ENCODE data around the gene GRID1. TPM values are rescaled to one million over a fixed set of nuclear protein-coding genes. Genes with fewer than 3 reads are reported as not detected.

Gene GRID1
- total and polyA plus RNA-seq, 9 of the 15 experiments (the other 6 are each of a cell fraction or from before 2014, with no cell fraction given): 0.01 to 7.2 (median 1.2) TPM

- TF ChIP-seq, protein P1, sequence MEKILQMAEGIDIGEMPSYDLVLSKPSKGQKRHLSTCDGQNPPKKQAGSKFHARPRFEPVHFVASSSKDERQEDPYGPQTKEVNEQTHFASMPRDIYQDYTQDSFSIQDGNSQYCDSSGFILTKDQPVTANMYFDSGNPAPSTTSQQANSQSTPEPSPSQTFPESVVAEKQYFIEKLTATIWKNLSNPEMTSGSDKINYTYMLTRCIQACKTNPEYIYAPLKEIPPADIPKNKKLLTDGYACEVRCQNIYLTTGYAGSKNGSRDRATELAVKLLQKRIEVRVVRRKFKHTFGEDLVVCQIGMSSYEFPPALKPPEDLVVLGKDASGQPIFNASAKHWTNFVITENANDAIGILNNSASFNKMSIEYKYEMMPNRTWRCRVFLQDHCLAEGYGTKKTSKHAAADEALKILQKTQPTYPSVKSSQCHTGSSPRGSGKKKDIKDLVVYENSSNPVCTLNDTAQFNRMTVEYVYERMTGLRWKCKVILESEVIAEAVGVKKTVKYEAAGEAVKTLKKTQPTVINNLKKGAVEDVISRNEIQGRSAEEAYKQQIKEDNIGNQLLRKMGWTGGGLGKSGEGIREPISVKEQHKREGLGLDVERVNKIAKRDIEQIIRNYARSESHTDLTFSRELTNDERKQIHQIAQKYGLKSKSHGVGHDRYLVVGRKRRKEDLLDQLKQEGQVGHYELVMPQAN (IDR thresholded peaks at IDR 0.05; ENCODE audit: borderline replicate concordance): no peak
Measured at GRCh38 chr10:86232644-86233043, 134.0 kb downstream of the GRID1 start (continued).

DNA sequence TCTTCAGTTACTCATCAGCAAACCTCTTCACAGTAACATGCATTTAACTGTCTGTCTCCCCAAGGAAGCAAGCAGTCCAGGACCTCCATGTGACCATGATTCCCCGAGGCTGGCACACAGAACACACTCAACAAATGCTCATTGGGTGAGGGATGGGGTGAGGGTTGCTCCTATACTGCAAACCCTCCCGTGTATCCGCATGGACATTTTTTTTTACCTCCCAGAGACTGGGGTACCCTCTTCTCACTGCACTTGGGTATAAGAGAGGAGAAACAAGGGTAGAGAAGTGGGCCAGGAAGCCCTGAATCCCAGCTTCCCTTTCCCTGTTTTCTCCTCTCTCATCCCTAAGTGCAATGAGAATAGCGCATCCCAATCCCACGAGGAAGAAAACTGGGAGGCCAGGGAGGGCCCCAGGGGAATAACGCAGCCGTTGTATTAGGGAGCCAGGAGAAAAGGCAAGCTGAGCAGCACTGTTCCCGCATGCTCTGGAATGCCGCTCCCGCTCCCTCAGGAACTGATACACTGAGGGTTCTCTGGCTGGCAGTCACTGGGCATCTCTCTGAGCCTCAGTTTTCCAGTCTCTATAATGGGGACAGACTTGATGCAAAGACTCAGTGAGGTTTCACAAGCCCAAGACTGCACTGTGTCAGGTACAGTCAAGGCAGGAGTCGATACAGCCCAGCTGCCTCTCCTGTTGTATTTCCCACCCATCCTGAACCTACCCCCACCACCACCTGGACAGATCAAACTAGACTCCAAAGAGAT, 134.6 kb downstream of the GRID1 start:
- no peak overlapping the region for H2AFZ ChIP-seq (ENCODE audit: low read depth, low read length)
- ATAC-seq (no peak), FAIRE-seq (no peak), DNase-seq (ENCODE audit: extremely low read depth in 1 of 4, low spot score in 3 of 4) (no peak)
- H3K36me3 ChIP-seq (ENCODE audit: control insufficient read depth, insufficient read depth, low read length): no peaks in the 10 kb centered on the region
- H3K27ac ChIP-seq (ENCODE audit: extremely low read depth, low read depth, low read length): no peak overlapping the region
- no peaks in the 10 kb centered on the region for H3K9me3 ChIP-seq (replicated peaks; ENCODE audit: control insufficient read depth, insufficient read depth, low read depth, low read length)
- no peak overlapping the region for H3K4me3 ChIP-seq
- no peaks in the 10 kb centered on the region for H3K9me1 ChIP-seq (ENCODE audit: control insufficient read depth, insufficient read depth, low read length)
- H3K4me2 ChIP-seq (ENCODE audit: insufficient read depth, low read length): no peak overlapping the region
- H4K20me1 ChIP-seq (replicated peaks; ENCODE audit: control insufficient read depth, insufficient read depth, low read length): no peaks in the 10 kb centered on the region
- no peaks in the 10 kb centered on the region for H3K79me2 ChIP-seq (ENCODE audit: control insufficient read depth, insufficient read depth, low read length)
- no TSS peak for BruUV-seq (replicated peaks)
- ChIA-PET POLR2A (no interaction called here), CTCF (ENCODE audit: low intra/inter-chr PET ratio) (no interaction called here)
- no peak overlapping the region for H3K9ac ChIP-seq (ENCODE audit: insufficient read depth in 1 of 2, low read depth in 2 of 2, low read length in 2 of 2)
- H3K27me3 ChIP-seq (ENCODE audit: control insufficient read depth in 2 of 2, insufficient read depth in 2 of 2, low read length in 2 of 2): no peaks in the 10 kb centered on the region
- peak; percentile 49 for TF ChIP-seq RBM25 (IDR thresholded peaks at IDR 0.05; ENCODE audit: low read depth, low read length, severe bottlenecking)
- TF ChIP-seq, protein P2, sequence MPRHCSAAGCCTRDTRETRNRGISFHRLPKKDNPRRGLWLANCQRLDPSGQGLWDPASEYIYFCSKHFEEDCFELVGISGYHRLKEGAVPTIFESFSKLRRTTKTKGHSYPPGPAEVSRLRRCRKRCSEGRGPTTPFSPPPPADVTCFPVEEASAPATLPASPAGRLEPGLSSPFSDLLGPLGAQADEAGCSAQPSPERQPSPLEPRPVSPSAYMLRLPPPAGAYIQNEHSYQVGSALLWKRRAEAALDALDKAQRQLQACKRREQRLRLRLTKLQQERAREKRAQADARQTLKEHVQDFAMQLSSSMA (CRISPR knock-in tag; IDR thresholded peaks at IDR 0.05): no peak
- no peak for TF ChIP-seq NFYB (IDR thresholded peaks at IDR 0.05; ENCODE audit: extremely low read depth, insufficient read length)
- in situ Hi-C loops (cut with MboI): no loop called here
- WGBS (ENCODE audit: insufficient coverage, low coverage, missing lambda C conversion rate): 0% methylated on average over 9 of the region's 11 CpGs
- no peaks in the 10 kb centered on the region for H3K4me1 ChIP-seq (replicated peaks in 1 of 2; ENCODE audit: control insufficient read depth in 2 of 2, insufficient read depth in 2 of 2, low read length in 2 of 2)
- intact Hi-C loops (cut with micrococcal nuclease): no loop called here
